ENCODE data around the gene HK2.

DNA sequence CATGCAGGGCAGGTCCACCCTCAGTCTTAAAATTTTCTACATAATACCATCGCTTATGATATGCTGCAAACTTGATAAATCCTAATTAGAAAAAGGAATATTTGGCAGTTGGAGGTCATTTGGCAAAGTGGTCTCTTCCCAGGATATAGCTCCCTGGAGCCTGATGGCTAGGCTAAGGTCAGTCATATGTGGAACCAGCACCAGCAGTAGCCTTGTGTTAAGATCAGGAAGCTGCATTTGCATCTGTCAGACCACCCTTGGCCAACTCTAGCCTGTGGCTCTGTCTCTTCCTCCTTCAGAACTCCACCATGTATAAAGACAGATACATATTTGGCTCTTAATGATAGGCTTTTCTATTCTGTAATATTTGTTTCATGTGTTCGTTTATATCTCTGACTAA is 5.4 kb upstream of the HK2 start:
- TF ChIP-seq, protein P1, sequence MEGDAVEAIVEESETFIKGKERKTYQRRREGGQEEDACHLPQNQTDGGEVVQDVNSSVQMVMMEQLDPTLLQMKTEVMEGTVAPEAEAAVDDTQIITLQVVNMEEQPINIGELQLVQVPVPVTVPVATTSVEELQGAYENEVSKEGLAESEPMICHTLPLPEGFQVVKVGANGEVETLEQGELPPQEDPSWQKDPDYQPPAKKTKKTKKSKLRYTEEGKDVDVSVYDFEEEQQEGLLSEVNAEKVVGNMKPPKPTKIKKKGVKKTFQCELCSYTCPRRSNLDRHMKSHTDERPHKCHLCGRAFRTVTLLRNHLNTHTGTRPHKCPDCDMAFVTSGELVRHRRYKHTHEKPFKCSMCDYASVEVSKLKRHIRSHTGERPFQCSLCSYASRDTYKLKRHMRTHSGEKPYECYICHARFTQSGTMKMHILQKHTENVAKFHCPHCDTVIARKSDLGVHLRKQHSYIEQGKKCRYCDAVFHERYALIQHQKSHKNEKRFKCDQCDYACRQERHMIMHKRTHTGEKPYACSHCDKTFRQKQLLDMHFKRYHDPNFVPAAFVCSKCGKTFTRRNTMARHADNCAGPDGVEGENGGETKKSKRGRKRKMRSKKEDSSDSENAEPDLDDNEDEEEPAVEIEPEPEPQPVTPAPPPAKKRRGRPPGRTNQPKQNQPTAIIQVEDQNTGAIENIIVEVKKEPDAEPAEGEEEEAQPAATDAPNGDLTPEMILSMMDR (IDR thresholded peaks at IDR 0.05; ENCODE audit: low read length) = no peak
- TF ChIP-seq EZH2 (optimal IDR thresholded peaks at IDR 0.05; ENCODE audit: low read depth, low read length) = no peak
- TF ChIP-seq EZH2phosphoT487 (IDR thresholded peaks at IDR 0.05; ENCODE audit: low read length) = no peak

Data from MM.1S (cell line).